Activated CD4-positive, alpha-beta memory T cell treated with anti-CD3 and anti-CD28 coated beads, Interleukin-2, amount 10 ng/mL, durations not matched to agents 7 days and 5 days (primary cell): ENCODE measurements around the gene SEPTIN6. TPM values are rescaled to one million over a fixed set of nuclear protein-coding genes. Genes with fewer than 3 reads are reported as not detected.

Experiments
- CTCF ChIA-PET: fragments of 350-600 bp; sonication (Branson Sonifier 250); formaldehyde crosslinking; loops from one replicate; lab custom pipeline; 2021; ENCODE audit warnings: antibody characterized with exemption, inconsistent platforms; lab: Charles Lee
- POLR2A ChIA-PET: fragments of 350-600 bp; sonication (Branson Sonifier 250); formaldehyde crosslinking; loops from one replicate; lab custom pipeline; 2021; ENCODE audit warnings: antibody characterized with exemption; lab: Charles Lee
- DNase-seq: peaks from one replicate; pipeline ENCODE4 v3.0.0-alpha.2; 2020
- H3K27ac Mint-ChIP-seq: one replicate; pipeline ENCODE4 v1.8.0; 2021; ENCODE audit warnings: mild to moderate bottlenecking, mixed read lengths
- H3K27me3 Mint-ChIP-seq: one replicate; pipeline ENCODE4 v1.8.0; 2021; ENCODE audit warnings: mixed read lengths
- H3K36me3 Mint-ChIP-seq: one replicate; pipeline ENCODE4 v1.8.0; 2021; ENCODE audit warnings: low read depth, mixed read lengths
- H3K4me1 Mint-ChIP-seq: one replicate; pipeline ENCODE4 v1.8.0; 2021; ENCODE audit warnings: mixed read lengths
- H3K4me3 Mint-ChIP-seq: one replicate; pipeline ENCODE4 v1.8.0; 2021; ENCODE audit warnings: mild to moderate bottlenecking, mixed read lengths
- H3K9me3 Mint-ChIP-seq: one replicate; pipeline ENCODE4 v1.8.0; 2021; ENCODE audit warnings: mixed read lengths
- total RNA-seq, 2 experiments: library from RNA; stranded (reverse); gene quantifications; one replicate each; pipeline ENCODE4 v1.2.3, GENCODE V29; 2021

SEPTIN6 gene
- 100 to 1,000 TPM; 214 to 219 TPM for total RNA-seq

DNA sequence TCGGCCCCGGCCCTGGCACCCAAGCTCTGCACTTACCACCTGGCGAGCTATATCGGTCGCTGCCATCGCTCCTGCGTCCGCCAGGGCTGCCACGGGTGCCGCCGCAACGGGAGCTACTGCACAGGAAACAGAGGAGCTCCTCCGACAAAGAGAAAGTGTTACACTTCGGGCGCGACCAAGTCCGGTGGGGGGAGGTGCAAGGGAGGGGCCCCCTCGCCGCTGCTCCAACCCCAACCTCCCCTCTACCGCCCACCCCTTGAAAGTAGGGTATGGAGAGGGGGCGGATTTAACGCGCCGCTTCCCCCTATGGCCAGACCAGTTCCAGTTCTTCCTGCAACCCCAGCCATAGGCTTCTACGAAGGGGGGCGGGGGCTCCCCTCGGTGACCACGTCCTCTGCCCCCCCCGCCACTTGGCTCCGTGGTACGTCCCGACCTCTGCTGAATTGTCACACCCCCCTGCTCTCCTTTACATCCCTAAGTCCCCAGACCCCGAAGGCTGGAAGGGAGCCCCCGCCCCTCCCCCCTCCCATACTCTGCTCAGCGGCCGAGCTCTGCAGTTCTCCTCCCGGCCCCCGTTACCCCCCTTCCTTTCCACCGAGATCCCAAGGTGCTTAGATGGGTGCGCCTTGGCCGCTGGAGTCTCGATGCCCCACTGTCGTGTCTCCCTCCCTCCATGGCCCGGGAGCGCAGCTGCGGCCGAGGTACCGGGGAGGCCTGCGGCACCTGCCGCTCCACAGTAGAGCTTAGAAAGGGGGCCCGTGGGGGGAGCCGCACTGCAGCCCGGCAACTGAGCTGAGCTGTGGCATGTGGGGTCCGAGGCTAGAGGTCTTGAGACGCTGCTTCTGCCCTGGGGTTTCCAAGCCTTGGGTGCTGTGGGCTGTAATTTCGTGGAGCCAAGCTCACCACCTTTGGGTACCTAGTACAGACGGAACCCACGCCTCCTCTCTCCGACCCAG lies at the start of gene SEPTIN6:
SEPTIN6 (minus strand) TSS at position 129 of the 956 bp plus-strand sequence; CDS start at position 66, 63 bp downstream.
- ChIA-PET CTCF (interaction anchor here (0.9 to 5.9 kb wide), 15 partner anchors 9 to 211 kb away, joined by 3 to 45 read pairs (median 5); partner anchors contain the start of gene RPL39), POLR2A (interaction anchor here (0.9 to 13.5 kb wide), 16 partner anchors 10 to 177 kb away, joined by 3 to 337 read pairs (median 4); partner anchors contain the start of genes NKRF, RPL39 and SOWAHD)
- Mint-ChIP-seq H3K4me3 (peak within 1 kb of the TSS; percentile 98), H3K27me3 (no peaks in the 10 kb centered on the region), H3K27ac (peak within 1 kb of the TSS; percentile 100), H3K9me3 (no peaks in the 10 kb centered on the region), H3K36me3 (peaks cover 26% of the 10 kb centered on the region), H3K4me1 (peaks cover 17% of the 10 kb centered on the region)
- peak; percentile 86 for DNase-seq

DNA sequence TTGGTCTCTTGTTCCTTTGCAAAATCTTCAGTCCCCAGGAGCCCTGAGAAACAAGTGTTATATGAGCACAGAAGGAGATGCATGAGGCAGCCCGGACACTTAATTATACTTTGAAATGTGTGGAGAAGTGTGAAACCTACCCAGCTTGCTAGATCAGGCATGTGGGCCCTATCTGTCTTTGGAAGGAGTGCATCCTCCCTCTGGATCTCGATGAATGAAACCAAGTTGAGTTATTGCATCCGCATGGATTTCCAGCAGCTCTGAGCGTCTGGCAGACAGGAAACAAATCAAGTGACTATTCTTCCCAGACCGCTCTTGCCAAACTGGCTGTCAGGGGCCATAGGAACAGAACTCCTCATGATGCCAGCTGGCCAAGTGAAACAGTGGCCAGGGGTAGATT lies 45.8 kb upstream of the SEPTIN6 start:
- ChIA-PET POLR2A (no interaction called here), CTCF (interaction anchor here (2.6 kb wide), 1 partner anchor 10 kb away, joined by 10 read pairs; no protein-coding TSS in a partner anchor)
- no peaks in the 10 kb centered on the region for H3K4me1 Mint-ChIP-seq
- H3K4me3 Mint-ChIP-seq: no peak overlapping the region
- H3K27me3 Mint-ChIP-seq: no peaks in the 10 kb centered on the region
- no peak for DNase-seq
- no peaks in the 10 kb centered on the region for H3K36me3 Mint-ChIP-seq
- no peak overlapping the region for H3K27ac Mint-ChIP-seq
- no peaks in the 10 kb centered on the region for H3K9me3 Mint-ChIP-seq

DNA sequence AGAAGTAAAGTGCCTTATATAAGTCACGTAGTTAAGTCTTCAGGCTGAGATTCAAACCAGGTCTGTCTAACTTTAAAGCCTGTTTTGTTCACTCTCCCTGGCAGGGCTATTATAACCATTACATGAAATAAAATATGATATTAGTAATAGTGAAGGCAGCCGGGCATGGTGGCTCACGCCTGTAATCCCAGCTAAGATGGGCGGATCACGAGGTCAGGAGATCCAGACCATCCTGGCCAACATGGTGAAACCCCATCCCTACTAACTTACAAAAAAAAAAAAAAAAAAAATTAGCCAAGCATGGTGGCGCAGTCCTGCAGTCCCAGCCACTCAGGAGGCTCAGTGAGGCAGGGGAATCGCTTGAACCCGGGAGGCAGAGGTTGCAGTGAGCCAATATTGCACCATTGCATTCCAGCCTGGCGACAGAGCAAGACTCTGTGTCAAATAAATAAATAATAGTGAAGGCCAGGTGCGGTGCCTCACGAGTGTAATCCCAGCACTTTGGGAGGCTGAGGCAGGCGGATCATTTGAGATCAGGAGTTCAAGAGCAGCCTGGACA lies 43.3 kb upstream of the SEPTIN6 start:
- Mint-ChIP-seq H3K27me3 (no peaks in the 10 kb centered on the region), H3K27ac (no peak overlapping the region), H3K9me3 (no peaks in the 10 kb centered on the region), H3K36me3 (no peaks in the 10 kb centered on the region), H3K4me3 (no peak overlapping the region), H3K4me1 (no peaks in the 10 kb centered on the region)
- DNase-seq: no peak
- CTCF ChIA-PET: interaction anchor here (0.8 to 0.9 kb wide), 2 partner anchors 9 to 124 kb away, joined by 3 to 5 read pairs; no protein-coding TSS in a partner anchor
- POLR2A ChIA-PET: no interaction called here

DNA sequence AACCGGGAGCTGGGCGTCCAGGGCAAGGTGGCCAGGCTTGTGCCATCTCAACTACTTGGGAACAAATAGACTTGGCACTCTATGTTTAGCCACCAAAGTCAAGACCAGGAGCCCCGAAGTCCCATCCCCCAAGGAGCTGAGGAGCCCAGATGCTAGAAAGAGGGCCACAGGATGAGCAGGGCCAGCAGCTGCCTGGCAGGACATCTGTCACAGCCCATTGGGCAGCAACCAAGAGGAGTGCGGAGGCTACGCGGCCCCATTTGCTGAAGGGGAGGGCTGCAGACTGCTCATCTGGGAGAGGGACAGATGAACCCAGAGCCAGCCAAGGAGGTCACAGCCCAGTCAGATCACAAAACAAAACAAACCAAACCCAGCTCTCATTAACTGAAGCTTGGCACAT lies 42.5 kb upstream of the SEPTIN6 start:
- ChIA-PET POLR2A (no interaction called here), CTCF (interaction anchor here (0.8 to 1.1 kb wide), 3 partner anchors 8 to 219 kb away, joined by 3 to 5 read pairs (median 4); no protein-coding TSS in a partner anchor)
- no peaks in the 10 kb centered on the region for H3K4me1 Mint-ChIP-seq
- H3K4me3 Mint-ChIP-seq: no peak overlapping the region
- H3K9me3 Mint-ChIP-seq: no peaks in the 10 kb centered on the region
- H3K36me3 Mint-ChIP-seq: no peaks in the 10 kb centered on the region
- no peak for DNase-seq
- no peaks in the 10 kb centered on the region for H3K27me3 Mint-ChIP-seq
- H3K27ac Mint-ChIP-seq: no peak overlapping the region

GRCh38 chrX:119734897-119735339 lies 42.0 kb upstream of the SEPTIN6 start:
- Mint-ChIP-seq H3K4me3 (no peak overlapping the region), H3K36me3 (no peaks in the 10 kb centered on the region), H3K9me3 (no peaks in the 10 kb centered on the region), H3K27me3 (no peaks in the 10 kb centered on the region), H3K27ac (no peak overlapping the region), H3K4me1 (no peaks in the 10 kb centered on the region)
- ChIA-PET POLR2A (no interaction called here), CTCF (interaction anchor here (1.1 kb wide), 1 partner anchor 218 kb away, joined by 4 read pairs; no protein-coding TSS in a partner anchor)
- DNase-seq: no peak

DNA sequence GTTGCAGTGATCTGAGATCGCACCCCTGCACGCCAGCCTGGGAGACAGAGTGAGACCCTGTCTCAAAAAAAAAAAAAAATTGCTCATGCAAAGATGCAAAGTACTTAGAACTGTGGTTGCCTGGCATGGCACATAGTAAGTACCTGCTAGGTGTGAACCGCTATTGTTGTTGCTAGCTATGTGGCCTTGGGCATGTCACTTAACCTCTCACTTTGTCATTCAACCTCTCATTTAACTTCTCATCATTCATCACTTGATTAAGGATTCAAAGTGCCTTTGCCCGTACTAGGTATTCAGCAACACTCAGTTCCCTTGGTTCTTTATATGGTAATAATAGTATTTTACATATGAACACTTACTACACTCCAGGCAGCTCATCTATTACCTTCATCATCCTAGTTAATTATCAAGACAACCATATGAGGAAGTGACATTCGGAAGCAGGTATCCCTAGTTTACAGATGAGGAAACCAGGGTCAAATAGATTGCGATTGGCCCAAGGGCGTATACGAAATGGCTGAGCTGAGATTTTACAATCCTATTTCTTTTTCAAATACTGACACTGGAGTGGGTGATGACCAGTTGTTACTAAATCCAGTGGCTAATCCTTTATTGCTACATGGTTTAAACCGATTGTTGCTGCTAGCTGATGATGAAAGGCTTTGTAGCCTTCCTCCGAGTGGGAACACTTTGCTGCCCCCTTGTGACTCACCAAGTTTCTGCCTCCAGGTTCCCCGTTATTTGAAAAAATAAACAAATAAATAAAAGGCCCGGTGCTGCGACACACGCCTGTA lies 36.6 kb upstream of the SEPTIN6 start:
- Mint-ChIP-seq H3K27ac (no peak overlapping the region), H3K4me1 (peaks cover 6% of the 10 kb centered on the region), H3K9me3 (no peaks in the 10 kb centered on the region), H3K4me3 (no peak overlapping the region), H3K27me3 (no peaks in the 10 kb centered on the region), H3K36me3 (no peaks in the 10 kb centered on the region)
- DNase-seq: peak; percentile 71
- ChIA-PET POLR2A (interaction anchor here (1.2 to 4.8 kb wide), 7 partner anchors 26 to 124 kb away, joined by 3 to 48 read pairs (median 3); partner anchors contain the start of genes NKRF, RPL39 and SEPTIN6), CTCF (interaction anchor here (0.7 to 5.7 kb wide), 31 partner anchors 9 to 254 kb away, joined by 3 to 45 read pairs (median 4); partner anchors contain the start of genes NKRF, SEPTIN6 and SOWAHD)

GRCh38 chrX:119728487-119728886 lies 35.5 kb upstream of the SEPTIN6 start:
- POLR2A ChIA-PET: interaction anchor here (0.8 to 4.8 kb wide), 4 partner anchors 22 to 112 kb away, joined by 3 to 48 read pairs (median 6); partner anchors contain the start of genes RPL39 and SEPTIN6

GRCh38 chrX:119726900-119727555 lies 34.1 kb upstream of the SEPTIN6 start:
- Mint-ChIP-seq H3K4me1 (peaks cover 6% of the 10 kb centered on the region), H3K27me3 (no peaks in the 10 kb centered on the region), H3K27ac (peak overlapping the region; percentile 82), H3K9me3 (no peaks in the 10 kb centered on the region), H3K36me3 (no peaks in the 10 kb centered on the region), H3K4me3 (peak overlapping the region; percentile 17)
- CTCF ChIA-PET: interaction anchor here (0.8 to 5.7 kb wide), 16 partner anchors 9 to 258 kb away, joined by 3 to 45 read pairs (median 4); partner anchors contain the start of gene SEPTIN6
- POLR2A ChIA-PET: interaction anchor here (0.6 to 4.8 kb wide), 7 partner anchors 34 to 117 kb away, joined by 3 to 48 read pairs (median 4); partner anchors contain the start of genes RPL39 and SEPTIN6
- DNase-seq: peak; percentile 23

More at GRCh38 chrX:119728487-119728886, 35.5 kb upstream of the SEPTIN6 start:
- Mint-ChIP-seq H3K36me3 (no peaks in the 10 kb centered on the region), H3K9me3 (no peaks in the 10 kb centered on the region), H3K27ac (no peak overlapping the region), H3K4me1 (peaks cover 6% of the 10 kb centered on the region), H3K27me3 (no peaks in the 10 kb centered on the region), H3K4me3 (no peak overlapping the region)
- DNase-seq: no peak
- CTCF ChIA-PET: interaction anchor here (1.1 to 5.7 kb wide), 15 partner anchors 10 to 212 kb away, joined by 3 to 45 read pairs (median 10); partner anchors contain the start of genes NKRF and SEPTIN6

DNA sequence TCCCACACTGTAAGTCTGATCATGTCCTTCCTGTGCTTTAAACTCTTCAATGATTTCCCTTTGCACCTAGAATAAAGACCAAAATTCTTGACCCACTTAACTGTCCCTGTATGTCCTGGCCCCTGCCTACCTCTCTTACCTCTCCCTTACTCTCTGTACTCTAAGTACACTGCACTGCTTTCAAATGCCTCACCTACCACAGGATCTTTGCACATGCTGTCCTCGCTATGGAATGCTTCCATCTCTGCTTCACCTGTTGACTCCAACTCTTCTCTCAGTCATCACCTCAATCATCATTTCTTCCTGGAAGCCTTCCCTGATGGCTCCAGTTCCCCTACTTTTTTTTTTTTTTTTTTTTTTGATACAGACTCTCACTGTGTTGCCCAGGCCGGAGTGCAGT lies 29.0 kb upstream of the SEPTIN6 start:
- Mint-ChIP-seq H3K27ac (no peak overlapping the region), H3K27me3 (no peaks in the 10 kb centered on the region), H3K4me3 (no peak overlapping the region), H3K36me3 (no peaks in the 10 kb centered on the region), H3K4me1 (peaks cover 2% of the 10 kb centered on the region), H3K9me3 (no peaks in the 10 kb centered on the region)
- ChIA-PET CTCF (no interaction called here), POLR2A (no interaction called here)
- no peak for DNase-seq

GRCh38 chrX:119721487-119721886 lies 28.5 kb upstream of the SEPTIN6 start:
- POLR2A ChIA-PET: no interaction called here

GRCh38 chrX:119709630-119710029 lies 16.7 kb upstream of the SEPTIN6 start:
- Mint-ChIP-seq H3K27ac (no peak overlapping the region), H3K4me3 (no peak overlapping the region), H3K36me3 (no peaks in the 10 kb centered on the region), H3K9me3 (no peaks in the 10 kb centered on the region), H3K4me1 (peaks cover 24% of the 10 kb centered on the region), H3K27me3 (no peaks in the 10 kb centered on the region)
- ChIA-PET CTCF (no interaction called here), POLR2A (no interaction called here)
- no peak for DNase-seq

More at GRCh38 chrX:119721487-119721886, 28.5 kb upstream of the SEPTIN6 start:
- Mint-ChIP-seq H3K36me3 (no peaks in the 10 kb centered on the region), H3K27me3 (peaks cover 2% of the 10 kb centered on the region), H3K27ac (no peak overlapping the region), H3K9me3 (no peaks in the 10 kb centered on the region), H3K4me1 (no peaks in the 10 kb centered on the region), H3K4me3 (no peak overlapping the region)
- DNase-seq: no peak
- CTCF ChIA-PET: no interaction called here
